OCI-M1 (cell line): ENCODE measurements around the gene KRT16.
"Not testable (repeated sequence)": the region's sequence is repeated elsewhere in the genome, so short reads cannot be mapped to it uniquely, and the experiment has no call there.

Source experiments
- DNase-seq: peaks from one replicate; lab custom pipeline; 2025; lab: John Stamatoyannopoulos, UW

Gene KRT16

GRCh38 chr17:41583137-41584127, 29.1 kb downstream of the KRT16 start:
- no peak for DNase-seq

DNA sequence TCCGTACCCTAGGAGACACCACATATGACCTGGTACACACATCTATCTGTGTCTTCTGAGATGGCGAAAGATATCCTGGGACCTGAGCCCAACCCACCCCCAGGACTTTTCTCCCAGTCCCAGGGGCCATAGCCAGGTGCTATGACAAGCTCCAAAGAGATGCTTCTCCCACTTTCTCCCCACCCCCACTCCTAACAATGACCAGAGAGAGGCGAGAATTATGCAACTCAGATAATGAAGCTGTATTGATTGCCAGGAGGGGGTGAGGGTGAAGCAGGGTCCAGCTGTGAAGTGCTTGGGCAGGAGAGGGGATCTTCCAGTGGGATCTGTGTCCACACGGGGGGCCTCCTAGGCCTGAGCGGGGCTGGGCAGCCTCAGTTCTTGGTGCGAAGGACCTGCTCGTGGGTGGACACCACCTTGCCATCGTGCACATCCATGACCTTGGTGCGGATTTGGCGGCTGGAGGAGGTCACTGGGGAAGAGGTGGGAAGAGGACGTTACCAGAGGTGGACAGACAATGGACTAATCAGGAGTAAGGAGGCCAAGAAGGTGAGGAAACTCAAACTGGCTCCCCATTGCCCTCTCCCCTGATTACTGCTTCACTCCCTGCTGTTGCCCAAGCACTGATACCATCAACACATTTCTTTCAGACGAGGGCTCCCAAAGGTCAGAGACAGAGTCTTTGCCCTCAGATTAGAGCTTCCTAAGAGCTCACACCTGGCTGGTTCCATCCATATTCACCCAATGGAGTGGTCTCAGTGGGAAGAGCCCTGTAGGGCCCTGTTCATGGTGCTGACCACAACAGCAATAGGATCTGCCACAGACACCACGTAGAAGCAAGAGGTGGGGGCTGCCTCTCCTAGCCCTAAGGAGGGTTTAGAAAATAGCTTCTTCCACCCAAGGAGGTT, 30.3 kb downstream of the KRT16 start:
- DNase-seq = not testable (repeated sequence)

- no peak for DNase-seq
These were observed 31.1 kb downstream of the KRT16 start for GRCh38 chr17:41581366-41582060.

DNA sequence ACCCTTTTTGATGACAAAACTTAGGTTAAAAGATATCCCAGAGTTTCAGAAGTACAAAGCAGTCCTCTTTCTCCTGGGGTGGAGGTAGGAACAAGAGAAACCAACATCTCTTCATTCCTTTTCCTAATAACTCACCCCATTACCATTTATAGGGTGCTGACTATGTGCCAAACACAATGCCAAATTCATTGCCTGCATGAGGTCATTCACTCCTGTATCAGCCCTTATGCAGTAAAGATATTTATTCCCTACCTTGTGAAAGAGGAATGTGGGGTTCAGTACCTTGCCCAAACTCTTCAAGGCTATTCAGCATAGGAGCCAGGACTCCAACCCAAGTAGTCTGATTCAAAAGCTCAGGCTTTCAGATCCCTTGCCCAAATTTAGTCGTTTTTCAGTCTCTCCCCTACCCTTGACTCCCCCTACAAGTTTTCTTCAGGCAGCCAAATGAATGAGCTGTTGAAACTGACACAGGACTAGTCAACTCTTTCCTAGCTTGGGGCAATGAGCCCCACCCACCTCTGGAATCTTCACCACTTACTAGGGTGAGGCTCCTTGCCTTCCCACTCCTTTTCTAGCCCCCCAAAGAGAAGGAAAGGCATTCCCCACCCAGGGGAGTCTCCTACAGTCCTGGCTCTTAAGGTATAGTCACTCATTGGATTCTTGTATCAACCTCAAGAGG, 31.7 kb downstream of the KRT16 start:
- no peak for DNase-seq

- DNase-seq = no peak
These were observed 32.4 kb downstream of the KRT16 start for GRCh38 chr17:41580244-41580575.

- peak; percentile 87 for DNase-seq
These were observed 32.9 kb downstream of the KRT16 start for GRCh38 chr17:41579484-41580243.

DNA sequence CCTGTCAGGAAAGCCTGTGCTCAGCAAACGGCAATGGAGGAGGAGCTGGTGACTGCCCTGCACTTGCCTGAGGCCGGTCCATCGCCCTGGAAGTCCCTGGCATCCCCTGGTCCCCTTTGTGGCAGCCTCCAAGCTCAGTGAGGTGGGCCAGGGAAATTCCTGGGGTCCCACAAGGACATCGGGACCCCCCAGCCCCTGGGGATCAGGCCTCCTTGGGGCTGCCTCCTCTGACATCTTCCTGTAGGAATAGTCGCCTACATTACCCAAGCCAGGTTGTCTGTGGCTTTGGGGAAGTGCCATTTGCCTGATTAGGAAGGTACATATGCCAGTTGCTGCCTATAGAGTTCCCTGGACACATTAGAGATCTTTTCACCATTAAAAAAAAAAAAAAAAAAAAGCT, 33.6 kb downstream of the KRT16 start:
- DNase-seq = no peak

GRCh38 chr17:41578538-41578937, 34.0 kb downstream of the KRT16 start:
- DNase-seq = no peak

DNA sequence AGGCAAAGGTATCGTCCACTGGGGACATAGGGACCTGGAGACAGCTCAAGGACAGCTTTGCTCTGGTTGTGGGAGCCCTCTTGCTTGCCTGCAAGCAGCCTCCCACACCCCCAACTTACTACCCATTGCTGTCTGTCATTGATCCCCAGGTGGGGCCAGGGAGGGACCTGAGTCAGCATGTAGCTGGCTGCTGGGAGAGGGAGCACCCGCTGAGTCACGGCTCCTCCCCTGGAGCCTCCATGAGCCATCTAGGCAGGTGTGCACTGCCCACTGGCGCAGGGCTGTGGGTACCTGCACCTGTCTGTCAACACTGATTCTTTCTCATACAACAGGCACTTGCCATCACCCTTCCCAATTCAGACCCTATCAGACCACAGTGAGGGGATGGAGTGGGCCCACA, 35.8 kb downstream of the KRT16 start:
- DNase-seq = not testable (repeated sequence)

DNA sequence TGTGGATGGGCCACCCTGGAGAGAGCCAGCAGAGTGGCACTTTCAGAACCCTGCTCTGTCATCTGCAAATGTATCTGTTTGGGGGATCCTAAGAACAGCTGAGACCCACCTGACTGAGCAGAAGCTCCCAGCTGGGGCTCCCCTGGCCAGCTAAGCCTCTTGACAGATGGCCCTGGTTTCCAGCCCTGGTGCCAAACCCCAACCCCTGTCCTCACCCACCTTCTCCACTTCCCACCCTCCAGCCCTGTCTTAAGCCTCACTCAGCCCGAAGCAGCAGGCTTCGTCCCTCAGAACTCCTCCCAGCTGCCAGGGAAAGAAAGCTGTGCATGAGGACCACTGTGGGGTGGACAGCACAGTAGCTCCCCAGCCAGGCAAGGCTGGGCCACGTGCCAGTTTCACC, 37.2 kb downstream of the KRT16 start:
- no peak for DNase-seq

DNA sequence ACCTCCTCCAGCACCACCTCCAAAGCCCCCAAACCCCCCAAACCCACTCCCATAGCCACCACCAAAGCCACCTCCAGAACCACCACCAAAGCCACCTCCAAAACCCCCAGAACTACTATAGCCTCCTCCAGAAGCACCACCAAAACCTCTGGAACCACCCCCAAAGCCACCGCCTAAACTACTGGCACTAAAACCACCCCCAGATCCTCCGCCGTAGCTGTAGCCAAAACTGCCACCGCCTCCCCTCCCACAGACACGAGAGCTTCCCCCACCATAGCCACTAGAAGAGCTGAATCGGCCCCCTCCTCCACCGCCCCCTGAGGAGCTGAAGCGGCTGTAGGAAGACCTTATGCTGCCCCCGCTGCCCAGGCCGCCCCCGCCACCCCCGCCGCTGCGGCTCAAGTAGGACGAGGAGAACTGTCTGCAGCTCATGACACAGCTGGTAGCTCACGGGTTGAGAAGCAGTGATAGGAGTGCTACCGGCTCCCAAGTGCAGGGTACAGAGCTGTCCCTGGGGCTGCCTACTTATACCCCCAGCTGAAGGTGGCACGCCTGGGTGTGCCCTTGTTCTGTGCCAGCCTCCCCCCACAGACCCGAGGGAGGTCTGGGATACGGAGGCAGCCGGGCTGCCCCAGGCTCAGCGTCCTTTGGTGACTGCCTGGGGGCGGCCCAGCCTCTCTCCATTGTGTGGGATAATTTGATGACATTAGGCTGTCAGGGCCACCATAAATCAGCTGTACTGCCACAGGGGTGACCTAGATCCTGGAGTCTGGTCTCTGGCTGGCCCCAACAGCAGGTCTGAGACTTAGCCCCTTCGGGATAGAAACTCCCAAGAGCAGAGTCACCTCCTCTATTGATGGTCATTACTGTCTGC, 40.8 kb downstream of the KRT16 start, which contains the start of gene KRT9:
KRT9 (minus strand) TSS at position 499 of the 874 bp plus-strand sequence; CDS start at position 432, 67 bp downstream.
- no peak for DNase-seq

- DNase-seq = no peak
These were observed 45.2 kb downstream of the KRT16 start for GRCh38 chr17:41567317-41567716.

DNA sequence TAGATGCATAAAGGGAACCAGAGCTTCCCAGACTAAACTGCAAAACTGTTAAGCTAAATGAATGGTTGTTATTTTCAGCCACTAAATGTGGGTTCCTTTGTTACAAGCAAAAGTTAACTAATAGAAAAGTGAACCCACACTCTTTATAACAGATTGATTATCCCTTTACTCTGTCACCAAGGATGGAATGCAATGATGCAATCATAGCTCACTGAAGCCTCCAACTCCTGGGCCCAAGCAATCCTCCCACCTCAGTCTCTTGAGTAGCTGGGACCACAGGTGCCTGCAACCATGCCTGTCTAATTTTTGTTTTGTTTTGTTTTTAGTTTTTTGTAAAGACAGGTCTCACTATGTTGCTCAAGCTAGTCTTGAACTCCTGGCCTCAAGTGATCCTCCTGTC, 47.2 kb downstream of the KRT16 start:
- no peak for DNase-seq

GRCh38 chr17:41563607-41564170, 48.9 kb downstream of the KRT16 start:
- no peak for DNase-seq

GRCh38 chr17:41561554-41561953, 51.0 kb downstream of the KRT16 start:
- no peak for DNase-seq
